ENCODE data around the gene SLC25A30. TPM values are rescaled to one million over a fixed set of nuclear protein-coding genes. Genes with fewer than 3 reads are reported as not detected.

SLC25A30 gene
- total and polyA plus RNA-seq, 2 of the 13 experiments (the other 11 are each of a cell fraction or from before 2014, with no cell fraction given), result 19.6 to 22.5 TPM

- 0 out of 2 replicates have a peak, but pooled peaks have one; percentile 52 for TF ChIP-seq ZNF142 (CRISPR knock-in tag; IDR thresholded peaks at IDR 0.05)
- no peak for TF ChIP-seq ATM (IDR thresholded peaks at IDR 0.05; ENCODE audit: borderline replicate concordance)
- peak; percentile 47; the same call in 1 of the 2 replicates for TF ChIP-seq ZNF552 (CRISPR knock-in tag; IDR thresholded peaks at IDR 0.05; ENCODE audit: borderline replicate concordance)
- no peak for TF ChIP-seq SMARCC2 (IDR thresholded peaks at IDR 0.05)
- peak; percentile 59 for TF ChIP-seq MEIS2 (CRISPR knock-in tag; IDR thresholded peaks at IDR 0.05)
- peak; percentile 65 for TF ChIP-seq MED1 (CRISPR knock-in tag; IDR thresholded peaks at IDR 0.05)
- no peak for TF ChIP-seq NONO (IDR thresholded peaks at IDR 0.05)
- TF ChIP-seq NONO (CRISPR knock-in tag; conservative IDR thresholded peaks at IDR 0.05), result peak; percentile 41
- TF ChIP-seq FOXA3 (CRISPR knock-in tag; IDR thresholded peaks at IDR 0.05), result peak; percentile 51; the same call in 1 of the 2 replicates
- TF ChIP-seq JUN (CRISPR knock-in tag; IDR thresholded peaks at IDR 0.05), result no peak
- TF ChIP-seq REPIN1 (CRISPR knock-in tag; IDR thresholded peaks at IDR 0.05; ENCODE audit: borderline replicate concordance, low read depth), result no peak
- TF ChIP-seq ZNF263 (CRISPR knock-in tag; IDR thresholded peaks at IDR 0.05), result no peak; the same call in 1 of the 2 replicates
- TF ChIP-seq ZNF180 (CRISPR knock-in tag; IDR thresholded peaks at IDR 0.05; ENCODE audit: borderline replicate concordance, low read depth), result no peak
- TF ChIP-seq PBX3 (CRISPR knock-in tag; IDR thresholded peaks at IDR 0.05; ENCODE audit: borderline replicate concordance), result 0 out of 2 replicates have a peak, but pooled peaks have one; percentile 47
- TF ChIP-seq MIER2 (CRISPR knock-in tag; IDR thresholded peaks at IDR 0.05), result peak; percentile 9; the same call in 1 of the 2 replicates
- no peak for TF ChIP-seq PAF1 (CRISPR knock-in tag; IDR thresholded peaks at IDR 0.05)
- peak; percentile 72 for TF ChIP-seq ZNF18 (CRISPR knock-in tag; IDR thresholded peaks at IDR 0.05; ENCODE audit: insufficient replicate concordance)
- peak; percentile 87; the same call in 1 of the 2 replicates for TF ChIP-seq ZFP91 (CRISPR knock-in tag; IDR thresholded peaks at IDR 0.05; ENCODE audit: borderline replicate concordance)
- 0 out of 2 replicates have a peak, but pooled peaks have one; percentile 32 for TF ChIP-seq ZFP90 (CRISPR knock-in tag; IDR thresholded peaks at IDR 0.05; ENCODE audit: borderline replicate concordance)
These were observed at the start of gene SLC25A30 (continued) for GRCh38 chr13:45417790-45418534.

Measured in HepG2 (cell line).